WERI-Rb-1 (cell line): ENCODE results near the gene PABPC3.

ENCODE experiments used
- DNase-seq: peaks from one replicate; pipeline ENCODE4 v3.0.0-alpha.2; 2020
- H3K27ac ChIP-seq: fragments of 250-450 bp; sonication (Bioruptor Pico); 2 replicates; pipeline ENCODE4 v1.5.1; 2020; ENCODE audit warnings: mild to moderate bottlenecking, moderate library complexity
- H3K27me3 ChIP-seq: fragments of 250-450 bp; sonication (Bioruptor Pico); 2 replicates; pipeline ENCODE4 v1.5.1; 2021; ENCODE audit warnings: mild to moderate bottlenecking, low read depth, moderate library complexity; ENCODE audit not compliant: insufficient read depth, severe bottlenecking
- H3K36me3 ChIP-seq: fragments of 250-450 bp; sonication (Bioruptor Pico); 2 replicates; pipeline ENCODE4 v1.5.1; 2020; ENCODE audit warnings: mild to moderate bottlenecking, moderate library complexity
- H3K4me3 ChIP-seq: 2 replicates; pipeline ENCODE4 v1.5.1; 2011; ENCODE audit warnings: low read depth, mild to moderate bottlenecking, control low read depth, low read length
- H3K9me3 ChIP-seq: fragments of 250-450 bp; sonication (Bioruptor Pico); 2 replicates; pipeline ENCODE4 v1.5.1; 2021; ENCODE audit warnings: mild to moderate bottlenecking, moderate library complexity; ENCODE audit not compliant: severe bottlenecking
- TF ChIP-seq, protein P1 (sequence below): IDR thresholded peaks from 2 replicates; pipeline ENCODE4 v1.5.1; 2011; ENCODE audit warnings: low read depth, mild to moderate bottlenecking, control low read depth, inconsistent platforms, low read length

Gene PABPC3

DNA sequence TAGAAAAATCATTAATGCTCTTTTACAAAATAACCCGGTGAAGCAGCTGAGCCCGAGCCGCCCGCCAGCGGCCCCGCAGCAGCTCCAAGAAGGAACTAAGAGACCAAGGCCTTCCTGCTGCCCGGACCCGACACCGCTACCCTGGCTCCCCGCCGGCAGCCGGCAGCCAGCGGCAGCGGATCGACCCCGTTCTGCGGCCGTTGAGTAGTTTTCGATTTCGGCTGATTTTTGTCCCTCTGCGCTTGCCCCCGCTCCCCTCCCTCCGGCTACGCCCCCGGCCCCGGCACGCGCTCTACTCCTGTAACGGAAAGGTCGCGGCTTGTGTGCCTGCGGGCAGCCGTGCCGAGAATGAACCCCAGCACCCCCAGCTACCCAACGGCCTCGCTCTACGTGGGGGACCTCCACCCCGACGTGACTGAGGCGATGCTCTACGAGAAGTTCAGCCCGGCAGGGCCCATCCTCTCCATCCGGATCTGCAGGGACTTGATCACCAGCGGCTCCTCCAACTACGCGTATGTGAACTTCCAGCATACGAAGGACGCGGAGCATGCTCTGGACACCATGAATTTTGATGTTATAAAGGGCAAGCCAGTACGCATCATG, at the start of gene PABPC3:
Gene PABPC3 (plus strand): TSS at position 286 of the 603 bp plus-strand sequence. CDS start 63 bp downstream, at position 349.
- Histone ChIP-seq H3K4me3 (no peak within 1 kb of the TSS), H3K27ac (no peak within 1 kb of the TSS), H3K9me3 (peaks cover 3% of the 10 kb centered on the region), H3K27me3 (no peaks in the 10 kb centered on the region), H3K36me3 (no peaks in the 10 kb centered on the region)
- no peak for DNase-seq
- TF ChIP-seq, protein P1, sequence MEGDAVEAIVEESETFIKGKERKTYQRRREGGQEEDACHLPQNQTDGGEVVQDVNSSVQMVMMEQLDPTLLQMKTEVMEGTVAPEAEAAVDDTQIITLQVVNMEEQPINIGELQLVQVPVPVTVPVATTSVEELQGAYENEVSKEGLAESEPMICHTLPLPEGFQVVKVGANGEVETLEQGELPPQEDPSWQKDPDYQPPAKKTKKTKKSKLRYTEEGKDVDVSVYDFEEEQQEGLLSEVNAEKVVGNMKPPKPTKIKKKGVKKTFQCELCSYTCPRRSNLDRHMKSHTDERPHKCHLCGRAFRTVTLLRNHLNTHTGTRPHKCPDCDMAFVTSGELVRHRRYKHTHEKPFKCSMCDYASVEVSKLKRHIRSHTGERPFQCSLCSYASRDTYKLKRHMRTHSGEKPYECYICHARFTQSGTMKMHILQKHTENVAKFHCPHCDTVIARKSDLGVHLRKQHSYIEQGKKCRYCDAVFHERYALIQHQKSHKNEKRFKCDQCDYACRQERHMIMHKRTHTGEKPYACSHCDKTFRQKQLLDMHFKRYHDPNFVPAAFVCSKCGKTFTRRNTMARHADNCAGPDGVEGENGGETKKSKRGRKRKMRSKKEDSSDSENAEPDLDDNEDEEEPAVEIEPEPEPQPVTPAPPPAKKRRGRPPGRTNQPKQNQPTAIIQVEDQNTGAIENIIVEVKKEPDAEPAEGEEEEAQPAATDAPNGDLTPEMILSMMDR: no peak

DNA sequence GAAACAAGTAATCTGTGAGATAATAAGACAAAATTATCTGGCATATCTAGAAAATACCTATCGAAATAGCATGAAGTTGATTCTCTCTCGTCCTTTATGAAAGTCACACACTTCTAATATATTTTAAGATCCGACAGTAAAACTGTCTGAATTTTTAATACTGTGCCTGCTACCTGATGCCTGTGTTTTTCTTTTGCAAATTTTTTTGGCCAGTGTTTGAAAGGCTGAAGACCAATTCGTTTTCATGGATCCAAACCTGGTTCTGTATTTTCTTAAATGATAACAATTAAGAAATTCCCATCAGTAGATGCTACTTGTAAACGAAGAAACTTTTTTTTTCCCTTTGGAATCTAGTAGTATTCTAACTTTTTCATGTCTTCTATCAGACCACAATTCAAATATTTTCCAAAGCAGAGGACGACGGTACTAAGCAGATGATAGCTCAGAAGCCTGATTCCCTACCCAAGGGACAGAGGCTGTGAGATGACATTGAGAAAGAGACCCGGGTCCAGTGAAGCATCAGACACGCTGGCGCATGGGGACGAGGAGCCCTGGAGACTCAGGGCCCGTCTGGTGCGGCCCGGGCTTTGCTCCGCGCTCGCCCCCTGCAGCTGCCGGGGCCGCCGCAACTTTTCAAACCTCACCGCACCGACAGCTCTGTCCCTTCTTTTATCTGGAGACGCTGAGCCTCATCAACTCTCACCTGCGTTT, 49.5 kb upstream of the PABPC3 start:
- peak; percentile 77 for DNase-seq
- TF ChIP-seq, protein P1: peak; percentile 37; the same call in 1 of the 2 replicates
- H3K9me3 ChIP-seq: peaks cover 15% of the 10 kb centered on the region
- peak overlapping the region; percentile 90 for H3K27ac ChIP-seq
- peak overlapping the region; percentile 60 for H3K4me3 ChIP-seq
- no peaks in the 10 kb centered on the region for H3K27me3 ChIP-seq
- H3K36me3 ChIP-seq: peaks cover 29% of the 10 kb centered on the region

DNA sequence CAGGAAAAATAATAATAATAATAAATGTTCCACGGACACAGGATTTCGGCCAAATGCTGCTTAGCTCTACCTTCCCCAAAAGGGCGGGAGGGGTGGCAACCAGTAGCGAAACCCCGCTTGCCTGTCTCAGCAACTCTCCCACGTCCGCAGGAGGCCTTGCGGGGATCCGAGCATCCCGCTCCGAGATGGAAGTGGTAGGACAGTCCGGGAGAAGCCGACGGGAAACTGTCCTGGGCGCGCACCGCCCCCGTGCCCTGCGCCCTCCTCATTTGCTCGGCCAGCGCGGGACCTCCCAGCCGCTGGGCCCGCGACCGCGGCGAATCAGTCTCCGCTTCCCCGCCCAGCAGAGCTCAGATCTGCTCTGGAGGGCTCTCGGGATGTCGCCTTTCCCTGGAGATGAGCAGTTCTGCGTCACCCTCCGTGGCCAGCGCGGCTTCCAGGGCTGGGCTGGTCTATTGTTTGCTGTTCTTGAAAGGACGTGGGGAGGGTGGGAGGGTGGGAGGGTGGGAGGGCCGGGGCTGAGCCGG, 48.9 kb upstream of the PABPC3 start:
- peak overlapping the region; percentile 90 for H3K27ac ChIP-seq
- H3K36me3 ChIP-seq: peaks cover 23% of the 10 kb centered on the region
- peak overlapping the region; percentile 60 for H3K4me3 ChIP-seq
- no peaks in the 10 kb centered on the region for H3K27me3 ChIP-seq
- TF ChIP-seq, protein P1: no peak
- peak; percentile 93 for DNase-seq
- peaks cover 16% of the 10 kb centered on the region for H3K9me3 ChIP-seq

DNA sequence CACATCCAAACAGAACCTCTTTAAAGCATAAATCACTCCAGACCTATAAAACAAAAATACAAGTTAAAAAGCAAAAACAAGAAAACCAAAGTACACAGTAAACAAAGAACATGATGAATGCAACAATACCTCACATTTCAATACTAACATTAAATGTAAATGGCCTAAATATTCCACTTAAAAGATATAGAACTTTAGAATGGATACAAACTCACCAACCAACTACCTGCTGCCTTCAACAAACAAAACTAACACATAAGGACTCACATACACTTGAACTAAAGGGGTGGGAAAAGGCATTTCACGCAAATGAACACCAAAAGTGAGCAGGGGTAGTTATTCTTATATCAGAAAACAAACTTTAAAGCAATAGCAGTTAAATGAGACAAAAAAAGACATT, 44.9 kb upstream of the PABPC3 start:
- TF ChIP-seq, protein P1: no peak

DNA sequence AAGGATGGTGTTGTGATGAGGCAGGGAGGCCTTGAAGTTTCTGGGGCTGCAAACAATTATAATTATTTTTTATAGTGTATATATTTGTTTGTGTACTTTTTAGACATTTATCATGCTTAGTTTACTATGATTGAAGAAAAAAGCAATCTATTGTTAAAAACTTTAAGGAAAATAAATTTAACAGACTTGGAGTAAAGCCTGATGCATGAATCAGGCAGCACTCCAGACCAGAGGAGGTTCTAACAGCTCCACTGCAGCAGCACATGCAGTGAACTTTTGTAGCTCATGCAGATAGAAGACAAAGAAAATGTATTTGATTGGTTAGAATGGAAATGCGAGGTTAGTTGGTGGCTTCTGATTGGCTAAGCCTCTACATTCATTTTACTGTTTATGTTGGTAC, 36.8 kb upstream of the PABPC3 start:
- no peak overlapping the region for H3K4me3 ChIP-seq
- peaks cover 3% of the 10 kb centered on the region for H3K9me3 ChIP-seq
- TF ChIP-seq, protein P1: no peak

More for the DNA sequence above, 44.9 kb upstream of the PABPC3 start:
- peaks cover 19% of the 10 kb centered on the region for H3K9me3 ChIP-seq
- no peak for DNase-seq
- H3K27me3 ChIP-seq: no peaks in the 10 kb centered on the region
- H3K36me3 ChIP-seq: 0 out of 2 replicates have a peak, but pooled peaks cover 3% of the 10 kb centered on the region
- no peak overlapping the region for H3K27ac ChIP-seq
- no peak overlapping the region for H3K4me3 ChIP-seq

More for the DNA sequence above, 36.8 kb upstream of the PABPC3 start:
- no peak overlapping the region for H3K27ac ChIP-seq
- H3K36me3 ChIP-seq: no peaks in the 10 kb centered on the region
- H3K27me3 ChIP-seq: no peaks in the 10 kb centered on the region
- DNase-seq: no peak
